GM03348 (cell line): ENCODE data around the gene FOXK1.

Experiments used
- DNase-seq: peaks from one replicate; pipeline ENCODE4 v3.0.0; 2012; ENCODE audit warnings: low spot score

Gene FOXK1

GRCh38 chr7:4765776-4766490 is 83.8 kb downstream of the FOXK1 start:
- no peak for DNase-seq

- DNase-seq = no peak
Measured at GRCh38 chr7:4766666-4767519, 84.8 kb downstream of the FOXK1 start.

- no peak for DNase-seq
Measured at GRCh38 chr7:4768597-4769569, 86.8 kb downstream of the FOXK1 start.

- DNase-seq = no peak
Measured at GRCh38 chr7:4769761-4770160, 87.7 kb downstream of the FOXK1 start.

- no peak for DNase-seq
Measured at GRCh38 chr7:4770886-4771285, 88.8 kb downstream of the FOXK1 start.

- no peak for DNase-seq
Measured at GRCh38 chr7:4771737-4772136, 89.6 kb downstream of the FOXK1 start.

GRCh38 chr7:4772306-4772705 is 90.2 kb downstream of the FOXK1 start:
- no peak for DNase-seq

GRCh38 chr7:4774007-4774406 is 91.9 kb downstream of the FOXK1 start:
- no peak for DNase-seq

- DNase-seq = peak; percentile 70
Measured at GRCh38 chr7:4774658-4775249, 92.7 kb downstream of the FOXK1 start.

GRCh38 chr7:4775250-4775847 is 93.3 kb downstream of the FOXK1 start, which contains the start of gene AP5Z1:
AP5Z1 (plus strand) TSS chr7:4775623; CDS start chr7:4775716, 93 bp downstream.
- DNase-seq = peak; percentile 99

GRCh38 chr7:4775848-4776623 is 93.9 kb downstream of the FOXK1 start:
- peak; percentile 57 for DNase-seq

- DNase-seq = no peak
Measured at GRCh38 chr7:4779118-4779517, 97.0 kb downstream of the FOXK1 start.

- no peak for DNase-seq
Measured at GRCh38 chr7:4781366-4782069, 99.4 kb downstream of the FOXK1 start.

- no peak for DNase-seq
Measured at GRCh38 chr7:4782333-4783291, 100.5 kb downstream of the FOXK1 start.

GRCh38 chr7:4783292-4783652 is 101.2 kb downstream of the FOXK1 start:
- no peak for DNase-seq

- DNase-seq = no peak
Measured at GRCh38 chr7:4783762-4784351, 101.8 kb downstream of the FOXK1 start.

GRCh38 chr7:4784799-4785198 is 102.7 kb downstream of the FOXK1 start:
- DNase-seq = no peak

GRCh38 chr7:4785371-4785770 is 103.3 kb downstream of the FOXK1 start:
- DNase-seq = no peak
